DMS 273 (cell line): Measurements from ENCODE around the gene FHIP1B.

Experiments used
- DNase-seq: peaks from one replicate; lab custom pipeline; 2025; ENCODE audit not compliant: unreplicated experiment; lab: John Stamatoyannopoulos, UW

The FHIP1B gene

GRCh38 chr11:6202041-6202440 lies 32.4 kb downstream of the FHIP1B start:
- no peak for DNase-seq

DNA sequence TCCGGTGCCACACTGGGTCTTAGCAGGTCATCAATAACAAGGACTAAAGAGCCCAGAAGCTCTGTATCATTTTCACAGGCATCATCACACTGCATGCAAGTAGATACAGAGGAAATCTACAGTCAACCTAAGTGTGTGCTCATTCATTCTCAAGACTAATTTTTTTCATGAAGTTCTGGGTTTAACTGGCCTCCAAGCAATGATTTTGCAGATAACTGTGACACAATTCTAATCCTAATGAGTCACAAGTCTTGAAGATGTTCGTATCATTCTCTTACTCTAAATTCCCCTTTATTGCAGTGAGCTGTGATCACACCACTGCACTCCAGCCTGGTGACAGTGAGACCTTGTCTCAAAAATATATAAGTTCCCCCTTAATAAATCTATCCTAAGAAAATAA lies 33.0 kb downstream of the FHIP1B start:
- DNase-seq, result no peak

- DNase-seq, result no peak
Observed at GRCh38 chr11:6200975-6201374, 33.5 kb downstream of the FHIP1B start.

- DNase-seq, result no peak
Observed at GRCh38 chr11:6199174-6199810, 35.1 kb downstream of the FHIP1B start, which contains the start of gene OR52W1. OR52W1 (plus strand) TSS chr11:6199224; CDS start chr11:6199224, 0 bp downstream.

DNA sequence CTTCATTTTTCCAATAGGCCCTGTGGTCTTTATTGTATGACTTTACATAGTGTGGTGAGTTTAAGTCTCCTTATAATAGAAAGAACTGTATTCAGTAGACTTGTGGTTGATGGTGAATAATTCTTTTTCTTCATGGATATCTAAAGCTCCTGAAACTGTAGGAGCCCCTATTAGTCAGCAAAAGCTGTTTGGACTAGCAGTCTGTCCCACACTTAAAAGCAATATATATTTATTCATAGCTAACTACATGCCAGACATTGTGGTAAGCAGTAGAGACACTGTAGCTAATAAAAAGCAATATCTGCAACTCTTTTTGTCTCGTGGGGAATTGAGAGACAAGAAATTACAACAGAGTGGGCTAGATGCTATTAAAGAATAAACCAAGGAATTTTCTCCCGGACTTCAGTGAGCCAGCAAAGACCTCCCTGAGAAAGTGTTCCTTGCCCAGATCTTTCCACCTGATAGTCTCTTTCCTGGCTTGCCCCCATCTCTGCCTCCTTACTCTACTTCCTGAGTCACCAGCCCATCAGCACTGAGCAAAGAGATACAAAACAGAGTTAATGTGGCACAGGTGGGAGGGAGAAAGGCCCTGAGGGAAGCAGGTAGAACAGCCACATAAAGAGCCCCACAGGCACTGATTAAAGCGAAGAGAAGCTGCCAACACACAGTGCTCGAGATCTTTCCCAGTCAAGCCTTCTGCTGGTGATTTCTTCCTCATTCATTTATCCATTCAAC lies 36.8 kb downstream of the FHIP1B start:
- DNase-seq, result no peak

GRCh38 chr11:6196396-6196795 lies 38.0 kb downstream of the FHIP1B start:
- DNase-seq, result no peak

- no peak for DNase-seq
Observed at GRCh38 chr11:6194065-6194581, 40.3 kb downstream of the FHIP1B start.

DNA sequence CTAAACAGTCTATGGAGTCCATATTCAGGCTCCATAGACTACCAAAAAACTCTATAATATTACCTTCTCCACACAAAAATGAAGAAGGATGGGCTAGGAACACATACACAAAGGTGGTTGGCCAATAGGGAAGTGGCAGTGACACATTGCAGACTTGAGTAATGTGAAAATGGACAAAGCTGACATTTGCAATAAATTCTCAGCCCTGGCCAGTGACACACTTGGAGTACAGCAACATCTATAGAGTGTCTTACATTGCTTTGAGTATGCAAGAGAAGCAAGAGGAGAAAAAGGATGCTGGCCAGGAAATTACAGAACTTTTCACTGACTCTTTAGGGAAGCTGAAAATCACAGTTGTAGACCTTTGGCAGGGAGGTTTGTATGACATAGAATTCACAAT lies 42.7 kb downstream of the FHIP1B start:
- DNase-seq, result no peak

DNA sequence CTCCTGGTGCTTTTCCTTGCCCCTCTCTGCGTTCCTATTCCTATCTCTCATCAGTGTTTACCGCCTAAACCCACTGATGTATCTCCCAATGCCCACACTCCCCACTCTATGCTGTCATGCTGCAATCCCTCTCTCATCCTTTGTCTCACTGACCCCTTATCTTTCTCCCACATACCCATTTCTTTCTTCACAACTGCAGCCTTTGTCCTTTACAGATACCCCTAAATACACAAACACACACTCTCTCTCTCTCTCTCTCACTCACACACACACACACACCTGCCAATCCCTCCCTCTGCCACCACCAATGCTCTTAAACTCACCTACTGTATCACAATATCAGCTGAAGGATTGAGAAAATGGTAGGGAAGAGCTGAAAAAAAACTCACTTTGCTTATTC lies 59.0 kb downstream of the FHIP1B start:
- DNase-seq, result no peak

- DNase-seq, result no peak
Observed at GRCh38 chr11:6170226-6170625, 64.2 kb downstream of the FHIP1B start, which contains the start of gene OR52B2. OR52B2 (minus strand) TSS chr11:6170326; CDS start chr11:6170326, 0 bp downstream.
